ENCODE data around the gene OXSM. TPM values are rescaled to one million over a fixed set of nuclear protein-coding genes. Genes with fewer than 3 reads are reported as not detected.

Gene OXSM
- 6.2 and 12.2 TPM in 2 replicates for total RNA-seq

GRCh38 chr3:25789596-25790556 is at the start of gene OXSM:
TSS of gene OXSM (plus strand) at chr3:25790090. CDS start at chr3:25791021, 931 bp downstream.

GRCh38 chr3:25782938-25783660 is 6.8 kb upstream of the OXSM start, which contains the start of gene NGLY1:
TSS of gene NGLY1 (minus strand) at chr3:25783443. CDS start at chr3:25783390, 53 bp downstream.

Other genes starting within 250 kb of the OXSM start
- gene TOP2B, start 125.2 kb upstream of the OXSM start, total RNA-seq = 56.5 and 107 TPM in 2 replicates
- 20.4 and 39.0 TPM in 2 replicates for gene NGLY1, start 6.6 kb upstream of the OXSM start, total RNA-seq

All from bladder microvascular endothelial cell (primary cell).